Stimulated activated naive B cell treated with anti-CD40 and anti-IgM and Interleukin-4, amounts not matched to agents 10 μg/mL and 1 μg/mL and 100 μg/mL, for 72 hours (primary cell): ENCODE data around the gene STX1A.
"Not testable (repeated sequence)": the region's sequence is repeated elsewhere in the genome, so short reads cannot be mapped to it uniquely, and the experiment has no call there.

Source experiments
- ATAC-seq, 2 donors: fragments of 150-1000 bp; cut with Tn5 transposase; replicated peaks; 2 replicates each; pipeline ENCODE4 v1.10.0; 2021; ENCODE audit warnings: moderate library complexity in 1 of 2
- DNase-seq: peaks from one replicate; pipeline ENCODE4 v3.0.0; 2021
- H3K27ac Mint-ChIP-seq: one replicate; pipeline ENCODE4 v1.8.0; 2022; ENCODE audit warnings: mild to moderate bottlenecking, mixed read lengths
- H3K27me3 Mint-ChIP-seq, 2 donors: one replicate each; pipeline ENCODE4 v1.8.0; 2022; ENCODE audit warnings: mixed read lengths in 2 of 2
- H3K36me3 Mint-ChIP-seq, 2 donors: one replicate each; pipeline ENCODE4 v1.8.0; 2022; ENCODE audit warnings: mixed read lengths in 2 of 2, mild to moderate bottlenecking in 1 of 2
- H3K4me1 Mint-ChIP-seq, 2 donors: one replicate each; pipeline ENCODE4 v1.8.0; 2022; ENCODE audit warnings: mixed read lengths in 2 of 2, mild to moderate bottlenecking in 1 of 2
- H3K4me3 Mint-ChIP-seq, 2 donors: one replicate each; pipeline ENCODE4 v1.8.0; 2022; ENCODE audit warnings: mild to moderate bottlenecking in 2 of 2, mixed read lengths in 2 of 2, moderate library complexity in 1 of 2
- H3K9me3 Mint-ChIP-seq, 2 donors: one replicate each; pipeline ENCODE4 v1.8.0; 2022; ENCODE audit warnings: mixed read lengths in 2 of 2, mild to moderate bottlenecking in 1 of 2

The STX1A gene

GRCh38 chr7:73671857-73672445 lies 47.5 kb downstream of the STX1A start:
- H3K4me1 Mint-ChIP-seq, result peaks cover 9 to 13% of the 10 kb centered on the region in 2 donors
- peaks cover 17 to 31% of the 10 kb centered on the region in 2 donors for H3K27me3 Mint-ChIP-seq
- no peak for DNase-seq
- peak overlapping the region; percentile 42 for H3K27ac Mint-ChIP-seq
- no peaks in the 10 kb centered on the region for H3K9me3 Mint-ChIP-seq
- ATAC-seq, result no peak
- H3K4me3 Mint-ChIP-seq, result no peak overlapping the region
- H3K36me3 Mint-ChIP-seq, result peaks cover 1% of the 10 kb centered on the region in 2 donors

- no peak overlapping the region for H3K27ac Mint-ChIP-seq
- peaks cover 9 to 13% of the 10 kb centered on the region in 2 donors for H3K4me1 Mint-ChIP-seq
- peaks cover 0 to 1% of the 10 kb centered on the region in 2 donors for H3K36me3 Mint-ChIP-seq
- DNase-seq, result no peak
- no peaks in the 10 kb centered on the region for H3K9me3 Mint-ChIP-seq
- H3K4me3 Mint-ChIP-seq, result no peak overlapping the region
- no peak for ATAC-seq
- H3K27me3 Mint-ChIP-seq, result peaks cover 17 to 33% of the 10 kb centered on the region in 2 donors
Measured at GRCh38 chr7:73671322-73671661, 48.2 kb downstream of the STX1A start.

GRCh38 chr7:73669858-73670385 lies 49.5 kb downstream of the STX1A start:
- Mint-ChIP-seq H3K27ac (no peak overlapping the region), H3K4me1 (peaks cover 14 to 18% of the 10 kb centered on the region in 2 donors), H3K9me3 (no peaks in the 10 kb centered on the region), H3K4me3 (no peak overlapping the region), H3K27me3 (peaks cover 29 to 44% of the 10 kb centered on the region in 2 donors), H3K36me3 (peaks cover 0 to 1% of the 10 kb centered on the region in 2 donors)
- no peak for ATAC-seq
- no peak for DNase-seq

GRCh38 chr7:73669288-73669701 lies 50.2 kb downstream of the STX1A start:
- Mint-ChIP-seq H3K27me3 (peaks cover 34 to 50% of the 10 kb centered on the region in 2 donors), H3K27ac (no peak overlapping the region), H3K4me1 (peaks cover 14 to 20% of the 10 kb centered on the region in 2 donors), H3K4me3 (no peak overlapping the region), H3K9me3 (no peaks in the 10 kb centered on the region), H3K36me3 (peaks cover 0 to 1% of the 10 kb centered on the region in 2 donors)
- ATAC-seq (no peak), DNase-seq (no peak)

GRCh38 chr7:73668886-73669230 lies 50.6 kb downstream of the STX1A start:
- peaks cover 38 to 54% of the 10 kb centered on the region in 2 donors for H3K27me3 Mint-ChIP-seq
- H3K27ac Mint-ChIP-seq, result no peak overlapping the region
- no peak for DNase-seq
- H3K4me3 Mint-ChIP-seq, result peak overlapping the region; percentile 25 to 63
- peaks cover 0 to 1% of the 10 kb centered on the region in 2 donors for H3K36me3 Mint-ChIP-seq
- ATAC-seq, result no peak
- no peaks in the 10 kb centered on the region for H3K9me3 Mint-ChIP-seq
- H3K4me1 Mint-ChIP-seq, result peaks cover 14 to 24% of the 10 kb centered on the region in 2 donors

- peaks cover 1% of the 10 kb centered on the region in 2 donors for H3K36me3 Mint-ChIP-seq
- ATAC-seq, result no peak
- peaks cover 14 to 24% of the 10 kb centered on the region in 2 donors for H3K4me1 Mint-ChIP-seq
- DNase-seq, result no peak
- H3K4me3 Mint-ChIP-seq, result peak overlapping the region; percentile 63 to 78
- no peak overlapping the region for H3K27ac Mint-ChIP-seq
- peaks cover 42 to 60% of the 10 kb centered on the region in 2 donors for H3K27me3 Mint-ChIP-seq
- peaks cover under 1 to 2% of the 10 kb centered on the region in 2 donors for H3K9me3 Mint-ChIP-seq
Measured at GRCh38 chr7:73668103-73668885, 51.2 kb downstream of the STX1A start.

GRCh38 chr7:73667344-73668102 lies 51.9 kb downstream of the STX1A start, which contains the start of gene VPS37D:
VPS37D (plus strand) TSS chr7:73667831; CDS start chr7:73667959, 128 bp downstream.
- Mint-ChIP-seq H3K27ac (no peak within 1 kb of the TSS), H3K27me3 (peaks cover 49 to 67% of the 10 kb centered on the region in 2 donors), H3K4me1 (peaks cover 14 to 24% of the 10 kb centered on the region in 2 donors), H3K36me3 (peaks cover 1 to 5% of the 10 kb centered on the region in 2 donors), H3K4me3 (peak within 1 kb of the TSS; percentile 78 to 84), H3K9me3 (peaks cover 4 to 6% of the 10 kb centered on the region in 2 donors)
- peak; percentile 82 for DNase-seq
- ATAC-seq, result peak; percentile 92 to 95

- Mint-ChIP-seq H3K9me3 (peaks cover 4 to 6% of the 10 kb centered on the region in 2 donors), H3K27ac (no peak overlapping the region), H3K36me3 (peaks cover 0 to 5% of the 10 kb centered on the region in 2 donors), H3K27me3 (peaks cover 36 to 59% of the 10 kb centered on the region in 2 donors), H3K4me1 (peaks cover 8 to 16% of the 10 kb centered on the region in 2 donors), H3K4me3 (no peak overlapping the region)
- no peak for DNase-seq
- no peak for ATAC-seq
Measured at GRCh38 chr7:73663033-73663432, 56.4 kb downstream of the STX1A start.

GRCh38 chr7:73660594-73660993 lies 58.9 kb downstream of the STX1A start:
- Mint-ChIP-seq H3K4me1 (peaks cover 4 to 11% of the 10 kb centered on the region in 2 donors), H3K27me3 (peaks cover 30 to 58% of the 10 kb centered on the region in 2 donors)
- ATAC-seq, H3K9me3 Mint-ChIP-seq, H3K36me3 Mint-ChIP-seq, H3K4me3 Mint-ChIP-seq, DNase-seq, H3K27ac Mint-ChIP-seq: not testable (repeated sequence)

- DNase-seq (no peak), ATAC-seq (no peak)
- no peak overlapping the region for H3K27ac Mint-ChIP-seq
- H3K4me1 Mint-ChIP-seq, result peaks cover 0 to 6% of the 10 kb centered on the region in 2 donors
- H3K27me3 Mint-ChIP-seq, result peaks cover 31 to 60% of the 10 kb centered on the region in 2 donors
- H3K4me3 Mint-ChIP-seq, result no peak overlapping the region
- H3K9me3 Mint-ChIP-seq, result peaks cover 6% of the 10 kb centered on the region in 2 donors
- H3K36me3 Mint-ChIP-seq, result peaks cover 0 to 5% of the 10 kb centered on the region in 2 donors
Measured at GRCh38 chr7:73659983-73660382, 59.5 kb downstream of the STX1A start.

GRCh38 chr7:73655309-73655708 lies 64.2 kb downstream of the STX1A start:
- not testable (repeated sequence) for H3K36me3 Mint-ChIP-seq, H3K27ac Mint-ChIP-seq, H3K9me3 Mint-ChIP-seq, H3K4me3 Mint-ChIP-seq, H3K4me1 Mint-ChIP-seq, ATAC-seq, DNase-seq
- H3K27me3 Mint-ChIP-seq, result peaks cover 32 to 50% of the 10 kb centered on the region in 2 donors

GRCh38 chr7:73652541-73652949 lies 66.9 kb downstream of the STX1A start:
- DNase-seq (no peak), ATAC-seq (no peak)
- no peak overlapping the region for H3K27ac Mint-ChIP-seq
- H3K36me3 Mint-ChIP-seq, result no peaks in the 10 kb centered on the region
- H3K9me3 Mint-ChIP-seq, result peaks cover 0 to 2% of the 10 kb centered on the region in 2 donors
- H3K4me1 Mint-ChIP-seq, result peaks cover 13 to 18% of the 10 kb centered on the region in 2 donors
- H3K4me3 Mint-ChIP-seq, result no peak overlapping the region
- peaks cover 53 to 68% of the 10 kb centered on the region in 2 donors for H3K27me3 Mint-ChIP-seq

GRCh38 chr7:73650524-73650923 lies 68.9 kb downstream of the STX1A start:
- Mint-ChIP-seq H3K27me3 (peaks cover 70 to 77% of the 10 kb centered on the region in 2 donors), H3K27ac (no peak overlapping the region), H3K9me3 (peaks cover 0 to 2% of the 10 kb centered on the region in 2 donors), H3K4me1 (peaks cover 16 to 18% of the 10 kb centered on the region in 2 donors), H3K4me3 (no peak overlapping the region), H3K36me3 (no peaks in the 10 kb centered on the region)
- DNase-seq (no peak), ATAC-seq (no peak)

- no peak for ATAC-seq
- Mint-ChIP-seq H3K4me3 (no peak overlapping the region), H3K4me1 (peaks cover 16 to 18% of the 10 kb centered on the region in 2 donors), H3K36me3 (no peaks in the 10 kb centered on the region), H3K27ac (no peak overlapping the region), H3K27me3 (peaks cover 72 to 79% of the 10 kb centered on the region in 2 donors), H3K9me3 (no peaks in the 10 kb centered on the region)
- DNase-seq, result no peak
Measured at GRCh38 chr7:73649576-73649975, 69.9 kb downstream of the STX1A start.
